CMK (cell line): ENCODE results near the gene TIMM10.
"Not testable (repeated sequence)": the region's sequence is repeated elsewhere in the genome, so short reads cannot be mapped to it uniquely, and the experiment has no call there.

Source experiments
- DNase-seq: peaks from one replicate; pipeline ENCODE4 v3.0.0-alpha.2; 2010; ENCODE audit warnings: low read depth

TIMM10 gene

DNA sequence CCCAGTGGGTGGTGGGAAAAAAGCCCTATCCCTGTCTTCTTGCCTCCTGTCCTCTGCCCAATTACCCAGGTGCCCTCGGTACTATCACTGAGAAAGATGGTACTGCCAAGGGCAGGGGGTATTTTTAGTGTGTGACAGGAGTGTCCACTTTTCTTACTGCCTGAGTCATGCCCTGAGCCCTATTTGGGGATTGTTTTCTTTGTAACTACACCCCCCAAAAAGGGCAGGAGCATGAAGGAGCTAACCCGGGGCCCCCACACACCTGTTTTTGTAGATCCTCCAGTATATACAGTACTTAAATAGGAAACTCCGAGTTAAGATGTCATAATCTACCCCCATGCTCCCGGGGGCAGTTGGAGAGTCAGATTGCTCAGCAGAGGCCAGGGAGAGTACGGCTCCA is 10.6 kb upstream of the TIMM10 start:
- DNase-seq, result no peak

GRCh38 chr11:57539342-57539741 is 8.8 kb upstream of the TIMM10 start:
- DNase-seq, result no peak

GRCh38 chr11:57536947-57537619 is 6.5 kb upstream of the TIMM10 start, which contains the start of gene SMTNL1:
SMTNL1 (plus strand) TSS chr11:57537595; CDS start chr11:57542643, 5,048 bp downstream.
- DNase-seq, result no peak

DNA sequence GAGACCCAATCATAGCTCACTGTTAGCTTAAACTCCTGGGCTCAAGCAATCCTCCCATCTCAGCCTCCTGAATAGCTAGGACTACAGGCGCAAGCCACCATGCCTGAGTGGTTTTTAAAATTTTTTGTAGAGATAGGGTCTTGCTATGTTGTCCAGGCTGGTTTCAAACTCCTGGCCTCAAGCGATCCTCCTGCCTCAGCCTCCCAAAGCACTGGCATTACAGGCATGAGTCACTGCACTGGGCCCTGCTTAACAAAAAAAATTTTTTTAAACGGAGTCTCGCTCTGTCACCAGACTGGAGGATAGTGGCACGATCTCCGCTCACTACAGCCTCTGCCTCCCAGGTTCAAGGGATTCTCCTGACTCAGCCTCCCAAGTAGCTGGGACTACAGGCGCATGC is 3.9 kb upstream of the TIMM10 start:
- not testable (repeated sequence) for DNase-seq

- DNase-seq, result no peak
Observed at GRCh38 chr11:57530215-57530595, 349 bp downstream of the TIMM10 start.

DNA sequence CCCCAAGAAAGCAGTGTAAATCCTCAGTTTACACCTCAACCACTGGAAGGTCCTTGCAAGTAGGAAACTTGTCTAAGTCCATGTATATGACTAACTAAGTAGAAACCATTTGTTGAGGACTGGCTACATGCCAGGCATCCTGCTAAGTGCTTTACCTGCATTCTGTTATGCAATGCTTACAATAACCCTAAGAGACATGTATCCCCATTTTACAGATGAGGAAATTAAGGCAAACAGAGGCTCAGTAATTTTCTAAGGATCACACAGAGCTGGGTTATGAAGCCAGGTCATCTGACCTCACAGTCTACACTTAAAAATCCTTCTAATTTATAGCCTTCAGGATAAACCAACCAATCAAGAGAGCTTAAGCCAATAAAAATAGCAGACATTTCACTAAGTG is 1.5 kb downstream of the TIMM10 start:
- DNase-seq, result no peak

GRCh38 chr11:57527056-57527631 is 3.4 kb downstream of the TIMM10 start:
- no peak for DNase-seq

DNA sequence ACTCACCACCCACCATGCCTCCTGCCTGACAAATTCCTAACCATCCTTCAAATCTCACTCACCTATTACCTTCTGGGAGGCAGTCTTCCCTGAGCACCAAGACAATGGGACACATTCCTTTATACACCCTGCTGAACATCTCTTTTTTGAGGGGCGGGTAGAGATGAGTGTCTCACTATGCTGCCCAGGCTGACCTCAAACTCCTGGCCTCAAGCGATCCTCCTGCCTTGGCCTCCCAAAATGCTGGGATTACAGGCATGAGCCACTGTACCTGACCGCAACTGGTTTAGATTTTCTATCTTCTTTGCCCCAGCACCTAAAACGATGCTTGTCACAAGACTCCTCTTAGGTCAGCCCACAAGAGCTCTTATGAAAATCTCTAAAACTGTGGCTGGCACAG is 7.1 kb downstream of the TIMM10 start:
- DNase-seq, result no peak

DNA sequence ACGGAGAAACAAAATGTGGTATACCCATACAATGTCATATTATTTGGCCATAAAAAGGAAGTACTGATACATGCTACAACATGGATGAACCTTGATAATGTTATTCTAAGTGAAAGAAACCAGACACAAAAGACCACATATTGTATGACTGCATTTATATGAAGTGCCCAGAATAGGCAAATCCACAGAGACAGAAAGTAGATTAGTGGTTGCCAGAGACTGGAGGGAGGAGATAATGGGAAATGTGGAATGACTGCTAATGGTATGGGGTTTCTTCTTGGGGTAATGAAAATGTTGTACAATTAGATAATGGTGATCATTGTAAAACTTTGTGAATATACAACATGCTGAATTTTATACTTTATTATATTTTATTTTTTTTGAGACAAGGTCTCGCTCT is 9.4 kb downstream of the TIMM10 start:
- DNase-seq, result no peak

DNA sequence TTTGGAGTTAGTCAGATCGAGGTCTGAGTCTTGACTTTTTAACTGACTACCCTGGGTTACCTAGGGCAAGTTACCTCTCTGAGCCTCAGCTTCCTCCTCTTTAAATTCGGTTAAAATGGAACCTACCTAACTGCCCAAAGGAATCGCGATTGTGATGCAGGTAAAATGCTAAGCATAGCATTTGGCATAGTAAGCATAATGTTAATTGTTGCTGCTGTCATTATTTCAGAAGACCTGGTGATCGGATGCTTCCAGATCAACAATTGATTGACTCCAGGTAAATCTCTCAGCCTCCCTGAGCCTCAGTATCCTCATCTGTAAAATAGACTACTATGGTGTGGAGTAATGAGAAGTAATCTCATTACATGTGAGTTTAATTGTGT is 14.5 kb downstream of the TIMM10 start:
- no peak for DNase-seq

DNA sequence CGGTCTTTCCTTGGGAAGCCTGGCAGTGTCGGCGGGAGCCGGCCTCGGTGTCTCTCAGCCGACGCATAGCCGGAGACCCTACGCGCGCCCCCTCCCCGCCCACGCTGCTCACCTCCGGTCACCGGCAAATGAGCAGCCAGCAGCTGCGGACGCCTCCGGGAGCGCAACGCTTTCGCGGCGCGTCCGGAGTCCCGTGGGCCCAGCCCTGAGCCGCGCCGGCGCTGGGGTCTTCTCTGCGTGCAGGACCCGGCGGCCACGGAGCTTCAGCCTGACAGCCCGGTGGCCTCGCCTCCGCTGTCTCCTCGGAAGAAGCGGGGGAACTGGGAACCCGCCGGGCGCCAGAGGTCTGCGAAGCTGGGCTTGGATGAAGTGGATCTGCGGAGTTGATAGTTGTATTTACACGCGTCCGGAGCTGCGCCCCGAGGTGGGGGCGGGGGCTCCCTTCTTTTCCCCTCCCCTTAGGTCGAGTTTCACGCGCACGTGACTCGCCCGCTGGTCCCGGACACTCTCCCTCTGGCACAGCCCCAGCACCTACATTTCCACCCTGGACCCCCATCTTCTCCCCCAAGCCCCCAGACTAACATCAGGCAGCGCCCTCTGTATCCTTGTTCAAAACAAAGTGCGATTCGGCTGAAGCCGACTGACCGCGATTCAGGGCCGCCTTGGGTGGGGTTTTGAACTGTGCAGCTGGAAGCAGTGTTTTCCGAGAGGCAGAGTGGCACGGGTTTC is 15.1 kb downstream of the TIMM10 start, which contains the start of gene SLC43A1:
TSS of gene SLC43A1 (minus strand) at position 371 of the 729 bp plus-strand sequence. CDS start 1,591 bp downstream, outside the sequence.
- no peak for DNase-seq

DNA sequence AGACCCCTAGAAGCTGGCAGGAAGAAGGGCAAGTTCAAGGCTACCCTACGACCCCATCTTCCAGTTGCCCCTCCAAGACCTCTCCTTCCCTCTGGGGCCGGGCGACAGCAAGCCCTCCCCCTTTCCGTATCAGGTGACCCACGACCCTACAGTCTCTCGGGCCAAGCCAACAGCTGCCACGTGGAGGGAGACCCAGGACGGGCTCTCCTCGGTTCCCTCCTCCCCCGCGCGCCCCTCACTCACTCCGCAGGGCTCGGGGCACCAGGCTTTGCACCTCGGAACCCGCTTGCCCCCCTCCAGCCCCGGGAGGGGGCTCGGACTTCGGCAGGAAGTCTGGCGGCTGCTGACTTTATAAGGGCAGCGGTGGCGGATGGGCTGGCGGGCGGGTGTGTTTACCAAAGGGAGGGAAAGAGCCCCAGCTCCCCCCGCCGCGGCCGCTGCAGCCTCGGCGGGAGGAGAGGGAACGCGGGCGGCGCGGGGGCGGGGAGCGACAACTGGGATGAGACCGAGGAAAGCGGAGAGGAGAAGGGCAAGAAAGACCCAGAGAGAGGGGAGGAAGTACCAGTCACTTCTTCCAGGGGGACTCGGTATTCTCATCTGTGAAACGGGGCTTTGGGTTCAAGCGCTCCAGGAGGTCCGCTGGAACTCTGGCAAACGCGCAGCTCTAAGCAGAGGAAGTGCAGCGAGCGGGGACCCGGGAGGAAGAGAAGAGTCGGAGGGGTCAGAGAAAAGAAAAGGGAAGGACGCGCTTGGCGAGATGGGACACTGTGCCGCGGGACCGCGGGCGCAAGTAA is 15.8 kb downstream of the TIMM10 start:
- DNase-seq, result no peak

- no peak for DNase-seq
Observed at GRCh38 chr11:57513911-57514537, 16.5 kb downstream of the TIMM10 start.

DNA sequence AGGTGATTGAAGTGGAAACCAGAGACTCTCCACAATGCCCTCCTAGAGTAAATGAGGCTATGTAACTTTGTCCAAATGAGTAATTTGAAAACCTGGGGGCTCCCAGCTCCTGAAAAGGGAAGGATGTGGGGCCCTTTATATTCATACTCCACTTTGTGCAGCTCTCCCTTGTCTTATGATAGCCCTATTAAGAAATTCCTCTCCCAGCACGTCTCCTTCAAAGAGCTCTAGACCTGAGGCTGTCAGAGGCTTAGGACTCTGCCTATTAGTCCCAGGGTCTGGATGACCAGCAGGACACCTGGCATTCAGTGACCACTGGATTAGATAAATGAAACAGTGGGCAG is 17.1 kb downstream of the TIMM10 start:
- DNase-seq, result no peak

DNA sequence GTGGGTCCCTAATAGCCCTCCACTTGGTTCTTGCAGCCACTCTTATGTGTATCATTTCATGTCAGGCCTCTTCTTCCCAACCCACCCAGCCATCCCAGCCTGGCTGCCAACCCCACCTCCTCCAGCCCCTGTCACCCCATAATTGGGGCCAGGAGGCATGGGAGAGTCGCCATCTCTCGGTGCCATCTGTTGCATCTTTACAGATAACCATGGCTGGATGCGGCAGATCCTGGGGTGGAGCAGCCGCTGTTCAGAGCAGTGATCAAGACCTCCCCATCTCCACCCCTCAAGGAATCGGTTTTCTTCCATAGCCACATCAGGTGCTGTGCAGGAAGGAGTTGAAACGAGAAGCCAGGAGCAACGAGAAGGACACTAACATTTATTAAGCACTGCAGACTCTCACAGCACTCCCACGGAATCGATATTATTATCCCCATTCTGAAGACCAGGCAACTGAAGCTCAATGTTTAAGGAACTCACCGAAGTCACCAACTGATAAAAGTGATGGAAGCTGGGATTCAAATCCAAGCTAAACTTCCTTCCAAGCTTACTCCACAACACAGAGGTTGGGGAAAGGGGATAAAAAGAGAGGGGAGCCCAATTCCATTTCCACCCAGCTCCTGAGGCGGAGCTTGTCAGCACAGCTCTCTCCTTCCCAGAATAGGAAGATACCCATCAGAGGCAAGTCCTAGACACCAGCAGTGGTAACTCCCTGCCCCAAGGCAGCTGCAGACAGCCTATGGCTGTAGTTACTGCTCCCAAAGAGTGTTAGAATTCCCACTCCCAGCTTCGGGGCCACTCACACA is 17.7 kb downstream of the TIMM10 start:
- no peak for DNase-seq

DNA sequence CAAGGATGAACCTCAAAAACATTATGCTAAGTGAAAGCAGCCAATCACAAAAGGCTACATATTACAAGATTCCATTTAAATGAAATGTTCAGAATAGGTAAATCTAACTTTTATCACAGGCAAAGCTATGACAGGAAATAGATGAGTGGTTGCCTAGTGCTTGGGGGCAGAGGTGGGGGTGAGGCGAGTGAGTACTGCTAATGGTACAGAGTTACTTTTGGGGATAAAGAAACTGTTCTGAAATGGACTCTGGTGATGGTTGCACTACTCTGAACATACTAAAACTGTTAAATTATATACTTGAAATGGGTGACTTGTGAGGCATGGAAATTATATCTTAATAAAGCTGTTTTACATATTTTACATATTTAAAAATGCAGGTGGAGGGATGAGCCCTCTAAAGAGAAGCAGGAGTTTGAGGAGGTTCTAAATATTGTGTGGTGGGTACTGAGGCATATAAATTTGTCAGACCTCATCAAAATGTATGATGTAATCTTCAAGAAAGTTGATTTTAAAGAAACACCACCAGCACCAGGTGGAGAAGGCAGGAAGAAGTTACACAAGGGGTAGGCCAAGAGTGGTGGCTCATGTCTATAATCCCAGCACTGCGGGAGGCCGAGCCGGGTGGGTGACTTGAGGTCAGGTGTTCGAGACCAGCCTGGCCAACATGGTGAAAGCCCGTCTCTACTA is 18.7 kb downstream of the TIMM10 start:
- DNase-seq, result no peak

- DNase-seq, result no peak
Observed at GRCh38 chr11:57508341-57509170, 22.0 kb downstream of the TIMM10 start.

- no peak for DNase-seq
Observed at GRCh38 chr11:57506522-57506921, 24.0 kb downstream of the TIMM10 start.

DNA sequence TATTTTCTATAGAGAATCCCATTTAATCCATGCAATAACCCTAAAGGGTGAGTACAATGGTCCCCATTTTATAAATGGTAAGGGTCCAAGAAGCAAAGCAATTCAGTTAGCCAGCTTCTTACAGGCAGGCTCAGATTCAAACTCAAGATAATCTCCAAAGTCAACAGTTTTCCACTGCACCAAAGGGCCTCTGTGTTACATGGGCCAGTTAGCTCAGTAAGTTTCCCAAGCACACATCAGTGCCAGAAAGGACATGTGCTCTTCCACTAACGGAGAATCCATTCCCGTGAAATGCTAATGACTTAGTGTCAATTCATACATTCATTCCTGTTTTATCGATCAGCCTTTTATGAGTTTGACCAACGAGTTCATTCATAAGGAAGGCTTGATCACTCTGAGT is 26.0 kb downstream of the TIMM10 start:
- DNase-seq, result no peak

DNA sequence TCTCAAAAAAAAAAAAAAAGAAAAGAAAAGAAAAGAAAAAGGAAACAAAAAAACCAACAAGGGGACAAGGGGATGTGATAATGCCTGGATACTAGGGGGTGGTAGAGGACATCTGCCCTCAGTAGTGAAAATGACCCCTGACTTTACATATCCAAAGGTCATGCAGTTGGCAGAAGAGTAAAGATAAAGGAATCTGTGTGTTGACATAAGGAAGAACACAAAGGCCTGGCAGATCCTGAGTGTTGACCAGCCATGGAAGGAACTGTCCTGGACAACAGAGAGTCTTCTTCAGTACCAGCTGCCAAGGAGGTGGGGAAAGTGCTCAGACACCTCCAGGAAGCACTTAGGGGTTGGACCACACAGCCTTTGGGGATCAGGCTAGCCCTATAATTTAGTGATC is 27.7 kb downstream of the TIMM10 start:
- DNase-seq, result no peak
